CD4-positive, alpha-beta T cell treated with Interferon gamma for 1 hour (primary cell): ENCODE data around the gene EPM2AIP1.
A peak's percentile ranks its signal among the peaks of the same experiment; 100 is the strongest.
"Not testable (repeated sequence)": the region's sequence is repeated elsewhere in the genome, so short reads cannot be mapped to it uniquely, and the experiment has no call there.

Experiments used
- DNase-seq: peaks from one replicate; pipeline ENCODE4 v3.0.0-alpha.2; 2020

The EPM2AIP1 gene

GRCh38 chr3:36992806-36993325 is at the start of gene EPM2AIP1:
Gene EPM2AIP1 (minus strand): TSS chr3:36993131. CDS start chr3:36993077, 54 bp downstream.
- no peak for DNase-seq

- DNase-seq: not testable (repeated sequence)
Measured at GRCh38 chr3:37042712-37043111, 49.8 kb upstream of the EPM2AIP1 start.

- no peak for DNase-seq
Measured at GRCh38 chr3:37041546-37042195, 48.7 kb upstream of the EPM2AIP1 start.

- no peak for DNase-seq
Measured at GRCh38 chr3:37040231-37040630, 47.3 kb upstream of the EPM2AIP1 start.

- DNase-seq: no peak
Measured at GRCh38 chr3:37039161-37039846, 46.4 kb upstream of the EPM2AIP1 start.

- DNase-seq: no peak
Measured at GRCh38 chr3:37037352-37037751, 44.4 kb upstream of the EPM2AIP1 start.

- no peak for DNase-seq
Measured at GRCh38 chr3:37032961-37033360, 40.0 kb upstream of the EPM2AIP1 start.

GRCh38 chr3:37031096-37031682 is 38.3 kb upstream of the EPM2AIP1 start:
- no peak for DNase-seq

GRCh38 chr3:37030588-37030987 is 37.7 kb upstream of the EPM2AIP1 start:
- no peak for DNase-seq

GRCh38 chr3:37029516-37030163 is 36.7 kb upstream of the EPM2AIP1 start:
- DNase-seq: no peak

- DNase-seq: no peak
Measured at GRCh38 chr3:37029111-37029510, 36.2 kb upstream of the EPM2AIP1 start.

- DNase-seq: no peak
Measured at GRCh38 chr3:37028329-37028728, 35.4 kb upstream of the EPM2AIP1 start.

- DNase-seq: no peak
Measured at GRCh38 chr3:37026851-37027250, 33.9 kb upstream of the EPM2AIP1 start.

GRCh38 chr3:37025561-37026335 is 32.8 kb upstream of the EPM2AIP1 start:
- no peak for DNase-seq

- no peak for DNase-seq
Measured at GRCh38 chr3:37024820-37025405, 32.0 kb upstream of the EPM2AIP1 start.

- DNase-seq: no peak
Measured at GRCh38 chr3:37024092-37024491, 31.2 kb upstream of the EPM2AIP1 start.

GRCh38 chr3:37017683-37018082 is 24.8 kb upstream of the EPM2AIP1 start:
- no peak for DNase-seq

- no peak for DNase-seq
Measured at GRCh38 chr3:37016903-37017302, 24.0 kb upstream of the EPM2AIP1 start.

- no peak for DNase-seq
Measured at GRCh38 chr3:37015642-37016041, 22.7 kb upstream of the EPM2AIP1 start.

- DNase-seq: no peak
Measured at GRCh38 chr3:37014620-37015019, 21.7 kb upstream of the EPM2AIP1 start.

- DNase-seq: peak; percentile 100
Measured at GRCh38 chr3:36993326-36994283, 674 bp upstream of the EPM2AIP1 start, which contains the start of gene MLH1. Gene MLH1 (plus strand): TSS chr3:36993518. CDS start chr3:36993548, 30 bp downstream.
